ENCODE results near the gene TDO2. TPM values are rescaled to one million over a fixed set of nuclear protein-coding genes. Genes with fewer than 3 reads are reported as not detected.

Gene TDO2
- polyA plus RNA-seq, 3 donors = not detected

DNA sequence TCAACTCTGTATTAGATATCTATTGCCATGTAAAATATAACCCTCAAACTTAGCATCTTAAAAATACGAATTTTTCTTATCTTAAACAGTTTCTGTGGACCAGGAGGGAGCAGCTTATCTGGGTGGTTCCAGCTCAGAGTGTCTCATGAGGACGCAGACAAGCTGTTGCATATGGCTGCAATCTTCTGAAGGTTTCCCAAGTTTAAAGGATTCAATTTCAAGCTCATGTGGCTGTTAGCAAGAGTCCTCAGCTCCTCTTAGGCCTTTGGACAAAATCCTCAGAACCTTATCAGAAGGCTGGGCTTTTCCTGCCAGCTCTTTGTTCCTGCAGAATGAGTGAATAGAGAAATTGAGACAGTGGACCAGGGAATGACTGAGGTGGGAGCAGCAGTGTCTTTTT is 53.0 kb downstream of the TDO2 start:
- no peaks in the 10 kb centered on the region for H3K36me3 ChIP-seq (replicated peaks in 1 of 2; ENCODE audit: control insufficient read depth in 1 of 2, insufficient read depth in 2 of 2, low read length in 2 of 2)
- Mint-ChIP-seq H3K27me3 (ENCODE audit: low read depth in 3 of 3) (peaks cover 0 to 2% (median 2%) of the 10 kb centered on the region in 3 donors), H3K9me3 (peaks cover 0 to 7% (median 0%) of the 10 kb centered on the region in 7 donors), H3K36me3 (no peaks in the 10 kb centered on the region), H3K27ac (no peak overlapping the region), H3K4me1 (peaks cover 11% of the 10 kb centered on the region), H3K4me3 (no peak overlapping the region)
- no peak overlapping the region for H3K4me3 ChIP-seq (replicated peaks in 1 of 3; ENCODE audit: low read depth in 2 of 3, low read length in 3 of 3)
- intact Hi-C loops (cut with micrococcal nuclease) = no loop called here
- H3K9me3 ChIP-seq (replicated peaks in 1 of 2; ENCODE audit: control insufficient read depth in 1 of 2, insufficient read depth in 1 of 2, low read length in 2 of 2) = no peaks in the 10 kb centered on the region
- DNase-seq = no peak
- TF ChIP-seq, protein P1, sequence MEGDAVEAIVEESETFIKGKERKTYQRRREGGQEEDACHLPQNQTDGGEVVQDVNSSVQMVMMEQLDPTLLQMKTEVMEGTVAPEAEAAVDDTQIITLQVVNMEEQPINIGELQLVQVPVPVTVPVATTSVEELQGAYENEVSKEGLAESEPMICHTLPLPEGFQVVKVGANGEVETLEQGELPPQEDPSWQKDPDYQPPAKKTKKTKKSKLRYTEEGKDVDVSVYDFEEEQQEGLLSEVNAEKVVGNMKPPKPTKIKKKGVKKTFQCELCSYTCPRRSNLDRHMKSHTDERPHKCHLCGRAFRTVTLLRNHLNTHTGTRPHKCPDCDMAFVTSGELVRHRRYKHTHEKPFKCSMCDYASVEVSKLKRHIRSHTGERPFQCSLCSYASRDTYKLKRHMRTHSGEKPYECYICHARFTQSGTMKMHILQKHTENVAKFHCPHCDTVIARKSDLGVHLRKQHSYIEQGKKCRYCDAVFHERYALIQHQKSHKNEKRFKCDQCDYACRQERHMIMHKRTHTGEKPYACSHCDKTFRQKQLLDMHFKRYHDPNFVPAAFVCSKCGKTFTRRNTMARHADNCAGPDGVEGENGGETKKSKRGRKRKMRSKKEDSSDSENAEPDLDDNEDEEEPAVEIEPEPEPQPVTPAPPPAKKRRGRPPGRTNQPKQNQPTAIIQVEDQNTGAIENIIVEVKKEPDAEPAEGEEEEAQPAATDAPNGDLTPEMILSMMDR (IDR thresholded peaks at IDR 0.05) = no peak
- no peak overlapping the region for H3K27ac ChIP-seq (ENCODE audit: low read depth in 1 of 2, low read length in 2 of 2)
- H3K79me2 ChIP-seq (ENCODE audit: insufficient read depth, low read length) = no peaks in the 10 kb centered on the region
- H2AFZ ChIP-seq (ENCODE audit: insufficient read depth, low read depth, low read length, poor library complexity, severe bottlenecking) = no peak overlapping the region
- WGBS (ENCODE audit: insufficient coverage) = 95% methylated on average over 2 of the region's 2 CpGs
- no peaks in the 10 kb centered on the region for H3K27me3 ChIP-seq (ENCODE audit: control insufficient read depth in 2 of 2, insufficient read depth in 2 of 2, low read length in 2 of 2)
- no peaks in the 10 kb centered on the region for H4K20me1 ChIP-seq (ENCODE audit: insufficient read depth, low read length)
- no peak overlapping the region for H3K4me2 ChIP-seq (replicated peaks; ENCODE audit: extremely low read depth, low read length, poor library complexity, severe bottlenecking)
- no peak overlapping the region for H3K9ac ChIP-seq (ENCODE audit: insufficient read depth, low read length, poor library complexity, severe bottlenecking)
- peaks cover 4 to 6% of the 10 kb centered on the region in 2 donors for H3K4me1 ChIP-seq (ENCODE audit: control insufficient read depth in 1 of 2, insufficient read depth in 2 of 2, low read length in 2 of 2)

DNA sequence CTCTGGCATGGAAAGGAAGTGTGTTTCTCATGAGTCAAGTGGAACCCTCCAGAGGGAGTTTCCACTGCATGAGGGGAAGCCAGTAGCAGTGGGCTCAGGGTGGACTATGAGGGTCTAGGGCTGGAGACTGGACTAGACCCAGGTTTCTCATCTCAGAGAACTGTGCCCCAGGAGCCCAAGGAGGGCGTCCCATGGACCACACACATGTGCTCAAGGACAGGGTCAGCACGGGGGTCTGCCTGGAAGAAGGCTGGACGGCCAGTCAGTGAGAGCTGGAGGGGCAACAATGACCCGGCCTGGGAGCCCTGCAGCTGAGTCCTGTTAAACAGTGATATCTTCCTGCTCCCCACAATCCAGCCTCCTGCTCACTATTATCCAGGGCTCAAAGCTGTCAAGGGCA is 55.9 kb downstream of the TDO2 start:
- peaks cover 6 to 10% of the 10 kb centered on the region in 2 donors for H3K4me1 ChIP-seq (ENCODE audit: control insufficient read depth in 1 of 2, insufficient read depth in 2 of 2, low read length in 2 of 2)
- H3K4me2 ChIP-seq (replicated peaks; ENCODE audit: extremely low read depth, low read length, poor library complexity, severe bottlenecking) = no peak overlapping the region
- no peaks in the 10 kb centered on the region for H4K20me1 ChIP-seq (ENCODE audit: insufficient read depth, low read length)
- DNase-seq = no peak
- Mint-ChIP-seq H3K27me3 (ENCODE audit: low read depth in 3 of 3) (peaks cover 0 to 2% (median 2%) of the 10 kb centered on the region in 3 donors), H3K4me3 (no peak overlapping the region), H3K4me1 (peaks cover 8% of the 10 kb centered on the region), H3K27ac (peak overlapping the region in 1 of 7 donors; percentile 4), H3K9me3 (peaks cover 0 to 6% (median 0%) of the 10 kb centered on the region in 7 donors), H3K36me3 (no peaks in the 10 kb centered on the region)
- intact Hi-C loops (cut with micrococcal nuclease) = no loop called here
- no peak overlapping the region for H3K4me3 ChIP-seq (replicated peaks in 1 of 3; ENCODE audit: low read depth in 2 of 3, low read length in 3 of 3)
- H3K79me2 ChIP-seq (ENCODE audit: insufficient read depth, low read length) = no peaks in the 10 kb centered on the region
- H3K27me3 ChIP-seq (ENCODE audit: control insufficient read depth in 2 of 2, insufficient read depth in 2 of 2, low read length in 2 of 2) = no peaks in the 10 kb centered on the region
- no peaks in the 10 kb centered on the region for H3K36me3 ChIP-seq (replicated peaks in 1 of 2; ENCODE audit: control insufficient read depth in 1 of 2, insufficient read depth in 2 of 2, low read length in 2 of 2)
- 93% methylated on average over 3 of the region's 4 CpGs for WGBS (ENCODE audit: insufficient coverage)
- no peak overlapping the region for H3K27ac ChIP-seq (ENCODE audit: low read depth in 1 of 2, low read length in 2 of 2)
- no peak overlapping the region for H2AFZ ChIP-seq (ENCODE audit: insufficient read depth, low read depth, low read length, poor library complexity, severe bottlenecking)
- H3K9ac ChIP-seq (ENCODE audit: insufficient read depth, low read length, poor library complexity, severe bottlenecking) = no peak overlapping the region
- no peaks in the 10 kb centered on the region for H3K9me3 ChIP-seq (replicated peaks in 1 of 2; ENCODE audit: control insufficient read depth in 1 of 2, insufficient read depth in 1 of 2, low read length in 2 of 2)
- TF ChIP-seq, protein P1 (IDR thresholded peaks at IDR 0.05) = no peak

All from CD14-positive monocyte (primary cell).